GM18499 (cell line): ENCODE data around the gene BEST4.
"Not testable (repeated sequence)": the region's sequence is repeated elsewhere in the genome, so short reads cannot be mapped to it uniquely, and the experiment has no call there.

Experiments
- ATAC-seq: cut with Tn5 transposase; IDR thresholded peaks from one replicate; pipeline ENCODE4 v1.9.1; 2021; ENCODE audit warnings: moderate number of reproducible peaks; ENCODE audit not compliant: insufficient read depth, unreplicated experiment

BEST4 gene

DNA sequence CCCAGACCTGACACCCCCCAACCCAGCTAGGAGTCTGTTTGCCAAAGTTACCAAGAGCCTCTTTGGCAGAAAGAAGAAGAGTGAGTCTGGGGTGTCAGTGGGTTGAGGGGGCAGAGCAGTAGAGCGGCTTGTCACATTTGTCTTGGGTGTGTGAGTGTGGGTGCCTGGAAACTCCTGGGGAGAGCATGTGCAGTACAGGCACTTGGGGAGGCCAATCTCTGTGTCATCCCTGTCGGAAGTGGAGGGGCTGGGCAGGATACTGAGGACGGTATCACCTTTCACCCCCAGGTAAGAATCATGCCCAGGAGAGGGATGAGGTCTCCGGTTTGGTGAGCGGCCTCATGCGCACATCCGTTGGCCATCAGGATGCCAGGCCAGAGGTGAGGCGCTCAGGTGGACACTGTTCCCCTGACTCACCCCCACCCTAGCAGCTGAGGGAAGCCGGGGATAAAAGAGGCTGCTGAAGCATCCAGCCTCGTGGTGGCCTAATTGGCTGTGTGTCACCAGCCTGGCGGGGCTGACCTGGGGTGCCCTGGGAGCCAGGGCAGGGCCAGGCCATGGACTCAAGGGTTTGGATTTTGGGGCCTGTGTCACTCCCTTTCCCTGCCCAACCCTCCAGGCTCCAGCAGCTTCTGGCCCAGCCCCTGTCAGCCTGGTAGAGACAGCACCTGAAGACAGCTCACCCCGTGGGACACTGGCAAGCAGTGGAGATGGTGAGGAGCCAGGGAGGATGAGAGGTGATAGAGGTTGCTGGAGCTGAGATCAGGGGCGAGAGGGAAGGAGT is 15.5 kb upstream of the BEST4 start:
- no peak for ATAC-seq

DNA sequence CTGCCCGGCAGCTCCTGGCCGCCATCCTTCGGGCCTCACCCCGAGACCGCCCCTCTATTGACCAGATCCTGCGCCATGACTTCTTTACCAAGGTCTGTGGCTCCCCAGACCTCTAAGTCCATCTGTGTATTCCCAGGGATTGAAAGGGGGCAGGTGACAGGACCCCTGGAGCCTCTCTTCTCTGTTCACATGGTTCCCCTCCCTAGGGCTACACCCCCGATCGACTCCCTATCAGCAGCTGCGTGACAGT is 15.0 kb upstream of the BEST4 start:
- no peak for ATAC-seq

DNA sequence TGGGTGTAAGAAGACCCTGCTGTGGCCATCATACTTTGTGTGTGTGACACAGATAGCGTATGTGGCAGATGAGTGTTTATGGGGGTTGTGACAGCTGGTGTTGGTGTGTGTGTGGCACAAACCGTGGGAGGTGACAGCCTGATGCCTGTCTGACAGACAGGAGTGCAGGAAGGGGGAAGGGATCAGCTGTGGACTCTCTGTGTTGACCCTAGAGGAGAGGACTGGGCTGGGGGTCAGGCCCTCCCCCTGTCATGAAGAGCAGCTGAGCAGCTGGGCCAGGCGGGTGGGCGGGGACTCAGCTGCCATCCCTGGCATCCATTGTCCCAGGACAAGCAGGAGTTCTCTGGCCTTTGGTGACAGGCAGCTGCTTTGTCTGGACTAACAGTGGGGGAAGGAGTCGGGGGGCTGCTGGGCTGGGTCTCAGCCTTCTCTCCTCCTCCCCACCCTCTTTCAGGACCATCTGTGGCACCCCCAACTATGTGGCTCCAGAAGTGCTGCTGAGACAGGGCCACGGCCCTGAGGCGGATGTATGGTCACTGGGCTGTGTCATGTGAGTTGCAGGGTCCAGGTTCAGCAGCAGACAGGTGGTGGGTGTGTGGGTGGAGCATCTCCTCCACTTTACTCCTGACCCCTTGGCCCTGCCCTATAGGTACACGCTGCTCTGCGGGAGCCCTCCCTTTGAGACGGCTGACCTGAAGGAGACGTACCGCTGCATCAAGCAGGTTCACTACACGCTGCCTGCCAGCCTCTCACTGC is 14.5 kb upstream of the BEST4 start:
- ATAC-seq = no peak

DNA sequence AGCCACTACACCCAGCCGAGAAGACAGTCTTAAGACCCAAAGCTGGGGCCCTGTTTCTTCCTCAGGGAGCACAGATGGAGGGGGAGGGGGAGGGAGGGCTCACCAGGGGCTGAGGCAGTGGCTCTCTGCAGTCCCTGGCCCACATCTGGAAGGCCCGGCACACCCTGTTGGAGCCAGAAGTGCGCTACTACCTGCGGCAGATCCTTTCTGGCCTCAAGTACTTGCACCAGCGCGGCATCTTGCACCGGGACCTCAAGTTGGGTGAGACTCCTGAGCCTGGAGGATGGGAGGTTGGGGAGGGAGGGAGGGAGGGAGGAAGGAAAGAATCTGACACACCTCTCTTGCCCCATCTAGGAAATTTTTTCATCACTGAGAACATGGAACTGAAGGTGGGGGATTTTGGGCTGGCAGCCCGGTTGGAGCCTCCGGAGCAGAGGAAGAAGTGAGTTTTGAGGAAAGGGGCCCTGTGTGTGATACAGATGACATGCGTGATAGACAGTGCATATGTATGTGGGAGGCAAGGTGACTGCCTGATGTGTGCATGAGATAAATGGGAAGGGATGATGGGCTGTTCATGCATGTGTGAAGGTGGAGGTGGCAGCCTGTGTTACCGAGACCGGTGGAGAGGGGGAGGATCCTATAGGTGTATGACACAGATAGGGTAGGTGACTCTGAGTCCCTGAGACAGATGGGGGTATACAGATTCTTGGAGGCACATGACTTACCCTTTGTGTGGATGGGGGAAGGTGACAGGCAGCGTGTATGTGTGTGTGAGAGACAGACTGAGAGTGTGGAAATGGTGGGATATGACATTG is 13.7 kb upstream of the BEST4 start:
- ATAC-seq = no peak

DNA sequence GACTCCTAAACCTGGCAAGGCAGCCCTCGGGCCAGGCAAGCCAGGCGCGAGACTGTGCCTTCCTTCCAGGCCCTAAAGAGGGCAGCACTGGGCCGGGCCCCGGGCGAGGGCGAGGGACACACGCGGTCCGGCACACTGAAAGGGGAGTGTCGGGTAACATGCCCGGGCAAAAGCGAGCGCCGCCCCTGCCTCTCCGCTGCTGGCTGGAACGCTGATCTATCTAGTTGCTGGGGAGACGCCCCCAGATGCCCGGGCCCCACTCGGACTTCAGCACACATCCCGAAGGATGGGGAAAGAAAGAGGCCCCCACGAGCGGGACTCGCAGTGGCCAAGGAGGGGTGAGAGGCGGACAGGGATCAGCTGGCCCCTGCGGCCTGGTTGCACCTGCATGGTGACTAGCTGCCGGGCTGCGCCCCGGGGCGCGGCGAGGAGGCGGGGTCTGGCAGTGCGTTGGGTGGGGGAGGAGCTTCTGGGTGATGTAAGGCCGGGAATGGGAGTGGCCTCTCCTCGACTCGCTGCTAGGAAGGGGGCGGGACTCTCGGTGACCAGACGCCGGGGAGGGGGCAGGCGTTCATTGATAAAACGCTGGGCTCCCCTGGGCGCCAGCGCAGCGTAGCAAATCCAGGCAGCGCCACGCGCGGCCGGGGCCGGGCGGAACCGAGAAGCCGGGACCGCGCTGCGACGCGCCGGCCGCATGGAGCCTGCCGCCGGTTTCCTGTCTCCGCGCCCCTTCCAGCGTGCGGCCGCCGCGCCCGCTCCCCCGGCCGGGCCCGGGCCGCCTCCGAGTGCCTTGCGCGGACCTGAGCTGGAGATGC is 12.0 kb upstream of the BEST4 start, which contains the start of gene PLK3:
TSS of gene PLK3 (plus strand) at position 608 of the 815 bp plus-strand sequence. CDS start at position 695, 87 bp downstream.
- ATAC-seq = peak; percentile 56

DNA sequence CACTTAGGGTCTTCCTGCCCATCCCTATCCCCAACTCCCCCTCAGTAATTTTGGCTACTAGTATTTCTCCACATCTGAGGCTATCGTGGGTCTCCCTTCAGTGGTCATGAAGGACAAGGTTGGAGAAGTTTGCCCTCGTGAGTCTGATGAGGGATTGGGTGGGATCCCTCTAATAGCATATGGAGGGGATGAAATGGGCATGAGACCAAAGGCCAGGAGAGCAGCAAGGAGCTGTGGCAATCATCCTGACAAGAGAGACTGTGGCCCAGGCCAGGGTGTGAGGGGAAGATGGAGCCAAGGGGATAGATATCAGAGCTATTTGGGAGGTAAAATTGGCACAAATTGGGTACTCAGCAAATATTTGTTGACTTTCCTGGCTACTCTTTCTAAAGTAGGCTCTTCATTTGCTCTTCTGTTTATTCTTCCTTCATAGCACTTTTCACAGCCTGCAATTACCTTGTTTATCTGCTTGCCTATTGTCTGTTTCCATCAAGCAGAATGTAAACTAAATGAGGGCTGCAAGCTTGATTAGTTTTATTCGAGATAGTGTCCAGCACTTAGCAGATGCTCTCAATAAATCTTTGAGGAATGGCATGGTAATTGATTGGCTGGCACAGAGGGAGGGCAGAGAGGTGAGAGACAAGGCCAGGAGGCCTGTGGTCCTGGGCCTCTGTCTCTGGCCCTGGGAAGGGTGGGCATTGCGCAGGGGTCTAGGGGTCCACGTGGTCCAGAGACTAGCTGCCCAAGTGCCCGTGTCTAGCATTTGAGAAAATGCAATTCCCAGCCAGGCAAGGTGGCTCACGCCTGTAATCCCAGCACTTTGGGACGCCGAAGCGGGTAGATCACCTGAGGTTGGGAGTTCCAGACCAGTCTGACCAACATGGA is 10.8 kb upstream of the BEST4 start:
- no peak for ATAC-seq

DNA sequence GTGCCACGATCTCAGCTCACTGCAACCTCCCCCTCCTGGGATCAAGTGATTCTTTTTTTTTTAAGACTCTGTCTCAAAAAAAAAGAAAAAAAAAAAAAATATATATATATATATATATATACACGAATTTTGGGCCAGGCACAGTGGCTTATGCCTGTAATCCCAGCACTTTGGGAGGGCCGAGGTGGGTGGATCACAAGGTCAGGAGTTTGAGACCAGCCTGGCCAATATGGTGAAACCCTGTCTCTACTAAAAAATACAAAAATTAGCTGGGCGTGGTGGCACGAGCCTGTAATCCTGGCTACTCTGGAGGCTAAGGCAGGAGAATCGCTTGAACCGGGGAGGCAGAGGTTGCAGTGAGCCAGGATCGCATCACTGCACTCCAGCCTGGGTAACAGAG is 9.9 kb upstream of the BEST4 start:
- not testable (repeated sequence) for ATAC-seq

DNA sequence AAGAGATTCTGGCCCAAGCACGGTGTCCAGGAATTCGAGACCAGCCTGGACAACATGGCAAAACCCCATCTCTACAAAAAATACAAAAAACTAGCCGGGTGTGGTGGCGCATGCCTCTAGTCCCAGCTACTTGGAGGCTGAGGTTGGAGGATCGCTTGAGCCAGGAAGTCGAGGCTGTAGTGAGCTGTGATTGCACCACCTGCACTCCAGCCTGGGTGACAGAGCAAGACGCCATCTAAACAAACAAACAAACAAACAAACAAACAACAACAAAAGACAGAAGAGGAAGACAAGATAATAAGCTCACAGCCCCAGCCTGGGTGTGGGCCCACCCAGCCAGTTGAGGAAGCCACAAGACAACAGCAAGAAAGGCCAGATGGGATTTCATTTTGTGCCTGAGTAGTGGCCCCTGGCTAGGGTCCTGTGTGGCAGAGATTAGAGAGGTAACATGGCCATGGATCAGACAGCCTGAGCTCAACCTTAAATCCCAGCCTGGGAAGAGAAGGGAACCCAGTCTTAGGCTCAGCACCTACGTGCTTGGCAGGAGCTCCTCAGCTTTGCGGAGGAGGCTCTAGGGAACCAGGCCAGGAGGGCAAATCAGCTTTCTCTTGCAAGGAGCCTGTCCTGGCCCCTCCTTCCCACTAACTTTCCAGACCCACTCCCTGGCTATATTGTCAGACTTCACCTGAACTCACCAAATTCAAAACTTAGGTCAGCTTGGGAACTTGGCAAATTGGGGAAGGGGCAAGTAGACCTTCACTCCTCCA is 4.9 kb upstream of the BEST4 start:
- ATAC-seq = no peak

DNA sequence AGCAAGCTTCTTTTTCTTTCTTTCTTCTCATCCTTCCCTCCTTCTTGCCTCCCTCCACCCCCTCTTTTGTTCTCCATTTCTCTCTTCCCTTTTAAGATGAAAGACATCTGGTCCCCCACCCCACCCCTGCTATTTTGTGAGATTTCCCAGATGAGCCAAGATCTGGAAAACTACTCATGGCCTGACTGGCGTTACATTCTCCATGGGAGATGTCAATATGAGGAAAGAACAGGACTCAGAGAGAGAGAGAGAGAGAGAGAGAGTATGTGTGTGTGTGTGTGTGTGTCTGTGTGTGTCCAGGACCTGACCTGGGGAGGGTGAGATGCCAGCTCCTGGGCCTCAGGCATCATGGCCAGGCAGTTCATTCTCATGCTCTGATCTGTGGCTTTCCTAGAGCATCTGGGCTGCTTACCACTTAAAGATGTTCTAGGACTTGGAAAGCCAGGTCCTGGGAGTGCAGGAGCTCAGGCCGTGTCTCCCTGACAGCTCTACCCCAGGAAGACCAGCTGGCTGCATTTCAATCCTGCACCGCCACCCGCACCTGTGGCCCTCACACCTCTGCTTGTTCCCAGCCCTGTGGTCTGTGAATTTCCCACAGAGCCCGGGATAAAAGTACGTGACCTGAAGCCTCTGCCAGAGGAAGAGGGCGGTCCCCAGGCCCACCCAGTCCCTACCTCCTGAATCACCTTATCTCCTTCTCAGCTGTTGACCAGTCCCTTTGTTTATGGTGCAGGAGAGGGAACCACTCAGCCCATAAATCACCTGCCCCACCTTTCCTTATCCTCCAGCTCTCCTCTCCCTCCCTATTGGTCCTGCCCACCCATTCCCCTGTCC is 3.2 kb upstream of the BEST4 start:
- no peak for ATAC-seq

DNA sequence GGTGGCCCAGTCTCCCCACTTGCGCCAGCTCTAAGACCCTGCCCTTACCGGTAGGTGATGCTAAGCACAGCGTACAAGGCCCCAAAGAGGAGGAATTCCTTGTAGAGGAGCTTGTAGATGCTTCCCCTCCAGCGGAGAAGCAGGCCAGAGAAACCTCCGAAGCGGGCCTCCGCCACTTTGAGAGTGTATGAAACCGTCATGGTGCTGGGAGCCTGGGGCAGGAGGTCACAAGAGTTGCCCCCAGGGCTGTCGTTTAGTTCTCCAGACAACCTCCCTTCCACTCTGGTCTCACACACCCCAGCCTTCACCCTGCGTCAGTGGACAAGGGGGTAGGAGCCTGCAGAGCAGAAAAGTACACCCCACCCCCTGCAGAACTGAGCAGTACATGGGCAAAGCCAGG is 464 bp downstream of the BEST4 start:
- ATAC-seq = no peak

DNA sequence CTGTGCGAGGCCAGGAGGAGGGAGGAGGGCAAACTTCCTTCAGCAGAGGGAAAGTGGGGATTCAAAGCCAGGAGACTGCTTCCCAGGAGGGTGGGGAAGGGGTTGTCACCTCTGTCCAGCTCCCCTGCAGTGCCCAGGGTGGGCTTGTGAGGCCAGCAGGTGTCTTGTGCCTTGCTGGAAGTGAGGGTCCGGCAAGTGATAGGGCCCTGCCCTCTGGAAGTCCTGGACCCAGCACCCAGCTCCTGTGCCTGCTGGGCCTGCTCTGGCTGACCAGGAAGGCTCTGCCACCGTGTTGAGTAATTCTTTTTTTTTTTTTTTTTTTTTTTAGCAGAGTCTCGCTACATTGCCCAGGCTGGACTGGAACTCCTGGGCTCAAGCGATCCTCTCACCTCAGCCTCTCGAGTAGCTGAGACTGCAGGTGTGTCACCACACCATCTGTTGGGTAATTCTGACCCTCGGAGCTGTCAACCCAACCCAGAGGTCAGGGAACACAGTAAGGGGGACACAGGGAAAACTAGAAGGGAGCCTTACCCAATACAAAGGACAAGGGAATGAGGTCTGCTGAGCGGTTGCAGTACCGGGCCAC is 1.0 kb downstream of the BEST4 start:
- ATAC-seq = no peak

DNA sequence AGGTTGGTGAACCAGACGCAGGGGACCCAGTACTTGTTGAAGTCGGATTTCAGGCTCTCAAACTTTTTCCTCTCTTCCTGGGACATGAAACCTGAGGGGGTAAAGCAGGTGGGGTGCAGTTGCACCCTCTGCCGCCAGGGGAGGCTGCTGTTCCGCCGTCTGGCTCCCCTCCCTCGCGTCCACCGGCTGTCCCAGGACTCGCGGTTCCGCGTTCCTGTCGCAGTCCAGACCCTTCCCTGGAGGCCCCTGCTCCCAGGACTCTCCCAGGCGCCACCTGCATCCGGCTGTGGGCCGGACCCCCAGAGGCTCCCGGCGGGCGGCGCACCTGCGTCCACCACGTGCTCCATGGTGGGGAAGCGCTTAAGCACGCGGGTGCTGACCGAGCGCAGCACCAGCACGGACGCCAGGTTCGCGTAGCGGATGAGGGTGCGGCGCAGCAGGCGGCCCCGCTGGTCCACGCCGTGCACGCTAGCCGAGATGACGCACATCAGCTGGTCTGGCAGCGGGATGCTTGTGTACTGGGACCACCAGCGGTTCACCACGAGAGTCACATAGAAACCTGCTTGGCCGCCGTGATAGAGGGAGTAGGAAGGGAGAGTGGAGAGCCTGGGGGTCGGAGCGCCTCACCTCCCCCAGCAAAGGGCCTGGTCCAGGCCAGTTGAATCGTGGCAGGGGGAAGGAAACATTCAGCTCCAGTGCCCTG is 1.7 kb downstream of the BEST4 start:
- no peak for ATAC-seq

DNA sequence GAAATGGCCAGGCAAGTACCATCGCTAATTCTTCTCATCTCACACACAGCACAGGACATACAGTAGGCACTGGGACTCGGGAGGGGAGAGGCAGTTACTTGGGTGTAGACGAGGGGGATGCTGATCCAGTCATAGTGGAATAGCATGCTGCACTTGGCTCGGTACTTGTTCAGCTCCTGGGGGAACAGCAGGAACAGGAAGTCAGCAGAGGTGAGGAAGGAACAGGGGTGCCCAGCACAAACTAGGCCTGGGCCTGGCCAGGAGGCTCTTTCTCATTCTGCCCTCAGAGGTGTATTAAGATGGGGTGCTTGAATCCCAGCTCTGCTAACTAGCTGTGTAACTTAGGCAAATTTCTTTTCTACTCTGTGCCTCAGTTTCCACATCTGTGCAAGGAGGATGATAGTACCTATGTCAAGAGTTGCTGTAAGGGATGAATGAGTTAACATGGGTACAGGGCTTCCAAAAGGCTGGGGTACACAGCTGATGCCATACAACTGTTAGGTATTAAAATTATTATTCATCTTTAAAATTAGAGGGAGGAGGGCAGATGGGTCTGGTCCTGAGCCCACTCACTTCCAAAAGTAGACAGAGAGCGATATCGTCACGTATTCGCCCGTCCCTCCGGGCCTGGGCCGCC is 2.4 kb downstream of the BEST4 start:
- no peak for ATAC-seq

DNA sequence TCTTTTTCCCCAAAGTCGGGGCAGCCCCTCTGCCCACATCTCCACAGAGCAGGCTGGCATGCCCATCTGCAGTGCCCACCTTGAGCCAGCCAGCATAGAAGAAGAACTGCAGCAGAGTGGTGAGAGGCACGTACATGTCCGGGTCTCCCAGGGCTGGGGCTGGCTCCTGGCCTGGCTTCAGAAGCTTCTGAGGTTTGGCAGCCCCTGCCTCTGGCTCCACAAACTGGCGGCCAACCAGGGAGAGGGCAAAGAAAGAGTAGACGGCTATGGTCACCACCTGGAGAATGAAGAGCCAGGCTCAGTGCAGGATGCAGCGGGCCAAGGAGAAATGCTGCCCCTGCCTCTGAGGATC is 3.0 kb downstream of the BEST4 start:
- ATAC-seq = no peak

DNA sequence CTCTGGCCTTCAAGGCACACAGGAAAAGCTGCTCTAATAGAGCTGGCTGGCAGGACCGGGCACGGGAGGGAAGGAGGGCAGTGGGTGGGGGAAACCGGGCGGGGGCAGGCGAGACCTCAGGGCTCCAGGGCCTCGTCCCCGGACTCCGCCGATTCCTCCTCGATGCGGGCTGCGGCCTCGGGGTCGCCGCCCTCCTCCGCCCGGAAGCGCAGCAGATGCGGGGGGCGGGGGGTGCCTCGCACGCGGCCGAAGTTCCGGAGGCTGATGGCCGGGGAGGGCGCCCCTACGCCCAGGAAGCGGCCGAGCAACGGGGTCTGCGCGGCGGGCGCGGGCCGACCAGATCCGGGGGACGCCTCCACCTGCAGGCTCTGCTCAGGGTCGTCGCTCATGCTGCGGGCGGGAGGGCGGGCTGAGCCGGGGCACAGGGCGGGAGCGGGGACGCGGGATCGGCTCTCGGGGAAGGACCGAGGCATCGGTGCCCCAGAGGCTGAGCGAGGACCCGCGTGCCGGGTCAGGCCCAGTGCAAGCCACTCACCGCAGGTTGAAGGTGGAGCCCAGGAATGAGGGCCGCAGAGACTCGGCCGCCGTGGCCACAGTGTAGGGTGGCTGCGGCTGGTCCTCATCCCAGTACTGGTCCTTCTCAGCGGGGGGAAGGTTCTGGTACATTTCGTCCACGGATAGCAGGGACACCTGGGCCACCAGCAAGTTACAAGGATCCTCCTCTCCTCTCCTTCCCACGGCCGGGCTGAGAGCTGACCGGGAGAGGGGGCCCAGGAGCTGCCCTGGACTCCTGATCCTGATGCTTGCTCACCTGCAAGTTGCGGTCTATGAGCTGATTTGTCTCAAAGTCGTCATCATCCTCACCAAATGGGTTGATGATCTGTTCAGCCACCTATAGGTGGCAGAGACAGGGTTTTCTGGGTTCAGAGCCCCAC is 3.6 kb downstream of the BEST4 start:
- ATAC-seq = no peak
